ENCODE measurements around the gene ABTB1.
A peak's percentile ranks its signal among the peaks of the same experiment; 100 is the strongest.

Gene ABTB1

DNA sequence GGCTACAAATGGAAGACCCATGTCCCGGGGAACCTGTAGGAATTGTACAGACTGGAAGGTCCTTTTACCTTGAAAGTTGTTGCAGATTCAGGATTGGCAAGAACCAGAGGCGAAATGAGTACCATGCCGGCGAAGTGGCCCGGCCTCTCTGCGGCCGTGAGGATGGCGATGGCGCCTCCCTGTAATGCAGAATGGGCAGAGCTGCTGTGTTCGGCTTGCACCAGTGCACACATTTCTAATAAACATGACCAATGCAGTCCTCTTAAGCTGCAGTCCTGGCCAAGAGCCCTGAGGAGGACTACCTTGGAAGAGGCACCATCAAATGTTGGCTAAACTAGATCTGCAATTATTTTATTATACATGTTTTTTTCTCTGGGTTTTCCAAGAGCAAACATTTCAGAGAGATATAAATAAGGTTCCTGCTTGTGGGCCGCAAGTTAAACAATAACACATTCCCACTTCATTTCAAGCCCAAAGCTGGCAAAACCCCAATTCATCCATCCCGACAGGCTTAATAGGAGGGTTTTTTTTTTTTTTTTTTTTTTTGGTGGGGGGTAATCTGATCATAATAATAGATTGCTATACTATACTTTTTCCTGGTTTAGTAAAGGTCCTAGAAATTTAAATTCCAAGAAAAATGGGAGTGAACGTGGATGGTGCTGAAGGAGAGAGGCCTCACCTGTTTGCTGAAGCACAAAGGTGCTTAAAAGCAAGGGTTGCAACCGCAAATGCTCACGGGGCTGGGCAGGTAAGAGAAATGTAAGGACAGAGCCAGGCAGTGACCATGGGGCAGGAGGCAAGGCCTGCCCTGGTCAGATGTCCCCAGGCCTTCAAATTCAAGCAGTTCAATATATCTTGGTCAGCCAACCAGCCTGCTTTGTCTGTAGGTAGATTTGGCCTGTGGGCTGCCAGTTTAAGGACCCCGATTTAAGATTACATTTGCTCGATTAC is 48.5 kb downstream of the ABTB1 start:
- TF ChIP-seq, protein P1, sequence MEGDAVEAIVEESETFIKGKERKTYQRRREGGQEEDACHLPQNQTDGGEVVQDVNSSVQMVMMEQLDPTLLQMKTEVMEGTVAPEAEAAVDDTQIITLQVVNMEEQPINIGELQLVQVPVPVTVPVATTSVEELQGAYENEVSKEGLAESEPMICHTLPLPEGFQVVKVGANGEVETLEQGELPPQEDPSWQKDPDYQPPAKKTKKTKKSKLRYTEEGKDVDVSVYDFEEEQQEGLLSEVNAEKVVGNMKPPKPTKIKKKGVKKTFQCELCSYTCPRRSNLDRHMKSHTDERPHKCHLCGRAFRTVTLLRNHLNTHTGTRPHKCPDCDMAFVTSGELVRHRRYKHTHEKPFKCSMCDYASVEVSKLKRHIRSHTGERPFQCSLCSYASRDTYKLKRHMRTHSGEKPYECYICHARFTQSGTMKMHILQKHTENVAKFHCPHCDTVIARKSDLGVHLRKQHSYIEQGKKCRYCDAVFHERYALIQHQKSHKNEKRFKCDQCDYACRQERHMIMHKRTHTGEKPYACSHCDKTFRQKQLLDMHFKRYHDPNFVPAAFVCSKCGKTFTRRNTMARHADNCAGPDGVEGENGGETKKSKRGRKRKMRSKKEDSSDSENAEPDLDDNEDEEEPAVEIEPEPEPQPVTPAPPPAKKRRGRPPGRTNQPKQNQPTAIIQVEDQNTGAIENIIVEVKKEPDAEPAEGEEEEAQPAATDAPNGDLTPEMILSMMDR (IDR thresholded peaks at IDR 0.05; ENCODE audit: low read depth, low read length), result no peak
- no peak overlapping the region for H3K4me3 ChIP-seq (replicated peaks in 1 of 2; ENCODE audit: low read depth in 2 of 2, low read length in 2 of 2)
- DNase-seq (ENCODE audit: low read depth in 2 of 2), result no peak

GRCh38 chr3:127722091-127722784 is 49.5 kb downstream of the ABTB1 start:
- no peak overlapping the region for H3K4me3 ChIP-seq (replicated peaks in 1 of 2; ENCODE audit: low read depth in 2 of 2, low read length in 2 of 2)
- TF ChIP-seq, protein P1 (IDR thresholded peaks at IDR 0.05; ENCODE audit: low read depth, low read length), result no peak
- DNase-seq (ENCODE audit: low read depth in 2 of 2), result no peak

GRCh38 chr3:127723011-127723567 is 50.3 kb downstream of the ABTB1 start:
- H3K4me3 ChIP-seq (replicated peaks in 1 of 2; ENCODE audit: low read depth in 2 of 2, low read length in 2 of 2), result no peak overlapping the region
- TF ChIP-seq, protein P1 (IDR thresholded peaks at IDR 0.05; ENCODE audit: low read depth, low read length), result no peak
- DNase-seq (ENCODE audit: low read depth in 2 of 2), result no peak

DNA sequence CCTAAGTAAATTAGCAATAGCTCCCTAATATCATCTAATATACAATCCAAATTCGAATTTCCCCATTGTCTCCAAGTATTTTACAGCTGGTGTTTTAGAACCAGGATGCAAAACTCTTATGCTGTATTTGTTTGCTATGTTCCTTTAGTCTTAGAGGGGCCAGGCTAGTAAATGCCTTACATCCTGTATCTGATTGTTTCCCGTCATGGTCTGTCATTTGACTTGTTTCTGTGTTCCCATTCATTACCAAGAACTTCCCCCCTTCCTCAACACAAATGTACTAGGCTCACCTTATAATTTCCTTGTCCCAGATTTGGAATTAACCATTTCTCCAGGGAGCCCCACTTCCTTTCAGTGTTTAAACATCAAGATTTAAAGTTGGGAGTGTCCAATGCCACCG is 54.1 kb downstream of the ABTB1 start:
- DNase-seq (ENCODE audit: low read depth in 2 of 2), result no peak
- TF ChIP-seq, protein P1 (IDR thresholded peaks at IDR 0.05; ENCODE audit: low read depth, low read length), result no peak
- H3K4me3 ChIP-seq (replicated peaks in 1 of 2; ENCODE audit: low read depth in 2 of 2, low read length in 2 of 2), result no peak overlapping the region

- H3K4me3 ChIP-seq (replicated peaks in 1 of 2; ENCODE audit: low read depth in 2 of 2, low read length in 2 of 2), result no peak overlapping the region
- no peak for DNase-seq (ENCODE audit: low read depth in 2 of 2)
- TF ChIP-seq, protein P1 (IDR thresholded peaks at IDR 0.05; ENCODE audit: low read depth, low read length), result no peak
These were observed 55.8 kb downstream of the ABTB1 start for GRCh38 chr3:127728417-127729015.

DNA sequence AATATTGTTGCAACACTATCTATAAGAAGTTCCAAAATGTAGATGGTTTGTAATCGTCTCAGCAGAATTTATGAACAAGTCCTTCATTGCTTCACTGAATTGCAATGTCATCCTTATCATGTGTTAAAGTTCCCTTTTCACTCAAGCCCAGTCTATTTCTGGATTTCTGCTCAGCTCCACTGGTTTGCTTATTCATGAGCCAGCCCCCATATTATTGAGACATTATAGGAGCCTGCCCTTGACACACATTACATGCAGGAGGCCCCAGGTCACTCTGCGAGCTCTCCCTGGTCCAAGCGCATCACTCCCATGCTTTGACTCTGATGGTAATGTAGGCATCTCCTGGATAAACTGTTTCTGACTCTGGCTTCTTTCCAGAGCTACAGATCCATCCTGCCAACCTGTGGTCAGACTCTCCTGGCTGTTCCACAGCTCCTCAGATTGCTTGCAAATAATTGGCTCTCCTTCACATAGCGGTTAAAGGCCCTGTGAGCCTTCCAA is 56.9 kb downstream of the ABTB1 start:
- H3K4me3 ChIP-seq (replicated peaks in 1 of 2; ENCODE audit: low read depth in 2 of 2, low read length in 2 of 2), result no peak overlapping the region
- DNase-seq (ENCODE audit: low read depth in 2 of 2), result peak; percentile 15 to 54
- TF ChIP-seq, protein P1 (IDR thresholded peaks at IDR 0.05; ENCODE audit: low read depth, low read length), result no peak

All from cardiac fibroblast (primary cell).